NCI-H1417 (cell line): ENCODE results near the gene UGT1A1.
"Not testable (repeated sequence)": the region's sequence is repeated elsewhere in the genome, so short reads cannot be mapped to it uniquely, and the experiment has no call there.

Source experiments
- DNase-seq, 3 experiments: peaks; one replicate each; lab custom pipeline; 2025; lab: John Stamatoyannopoulos, UW

Gene UGT1A1

DNA sequence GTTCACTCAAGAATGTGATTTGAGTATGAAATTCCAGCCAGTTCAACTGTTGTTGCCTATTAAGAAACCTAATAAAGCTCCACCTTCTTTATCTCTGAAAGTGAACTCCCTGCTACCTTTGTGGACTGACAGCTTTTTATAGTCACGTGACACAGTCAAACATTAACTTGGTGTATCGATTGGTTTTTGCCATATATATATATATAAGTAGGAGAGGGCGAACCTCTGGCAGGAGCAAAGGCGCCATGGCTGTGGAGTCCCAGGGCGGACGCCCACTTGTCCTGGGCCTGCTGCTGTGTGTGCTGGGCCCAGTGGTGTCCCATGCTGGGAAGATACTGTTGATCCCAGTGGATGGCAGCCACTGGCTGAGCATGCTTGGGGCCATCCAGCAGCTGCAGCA, at the start of gene UGT1A1:
Gene UGT1A1 (plus strand): TSS at position 228 of the 400 bp plus-strand sequence. CDS start 18 bp downstream, at position 246.
- DNase-seq: no peak

GRCh38 chr2:233711312-233712008, 48.6 kb upstream of the UGT1A1 start:
- peak; percentile 41 to 79 (median 54) for DNase-seq

DNA sequence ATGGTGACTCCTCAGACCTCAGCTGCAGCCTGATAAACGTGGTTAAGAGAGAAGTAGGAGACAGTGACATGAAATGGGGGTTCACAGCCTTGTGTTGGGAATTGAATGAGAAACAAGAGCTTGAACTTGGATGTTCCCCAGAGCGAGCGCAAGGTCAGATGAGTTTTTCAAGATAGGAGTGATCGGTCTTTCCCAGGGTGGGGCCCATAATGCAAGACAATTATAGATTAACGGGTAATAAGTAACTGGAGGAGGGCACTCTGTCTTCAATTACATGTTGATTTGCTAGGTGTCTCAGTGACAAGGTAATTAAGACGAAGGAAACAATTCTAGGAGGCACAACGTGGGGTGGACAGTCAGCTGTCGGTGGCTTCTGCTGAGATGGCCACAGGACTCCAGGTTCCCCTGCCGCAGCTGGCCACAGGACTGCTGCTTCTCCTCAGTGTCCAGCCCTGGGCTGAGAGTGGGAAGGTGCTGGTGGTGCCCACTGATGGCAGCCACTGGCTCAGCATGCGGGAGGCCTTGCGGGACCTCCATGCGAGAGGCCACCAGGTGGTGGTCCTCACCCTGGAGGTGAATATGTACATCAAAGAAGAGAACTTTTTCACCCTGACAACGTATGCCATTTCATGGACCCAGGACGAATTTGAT, 47.3 kb upstream of the UGT1A1 start, which contains the start of gene UGT1A5:
Gene UGT1A5 (plus strand): TSS at position 297 of the 651 bp plus-strand sequence. CDS start 85 bp downstream, at position 382.
- DNase-seq: no peak

GRCh38 chr2:233713262-233713615, 46.8 kb upstream of the UGT1A1 start:
- no peak for DNase-seq

DNA sequence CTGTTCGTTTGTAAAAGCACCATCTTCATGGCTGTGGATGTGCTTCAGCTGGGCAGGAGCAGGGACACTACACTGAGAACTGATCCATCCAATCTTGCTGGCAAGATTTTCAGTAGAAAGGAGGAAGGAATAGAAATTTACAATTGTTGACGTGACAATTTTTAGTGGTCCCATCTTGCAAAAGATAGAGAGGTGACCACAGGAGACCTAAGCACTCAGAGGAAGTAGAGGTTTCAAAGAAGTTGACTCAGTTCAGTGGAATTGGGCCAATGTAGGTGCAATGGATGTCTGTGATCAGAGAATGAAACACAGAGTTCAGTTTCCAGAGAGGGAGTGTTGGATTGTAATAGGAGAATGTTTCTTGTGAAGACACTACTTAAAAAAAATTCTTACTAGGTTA, 45.9 kb upstream of the UGT1A1 start:
- no peak for DNase-seq

DNA sequence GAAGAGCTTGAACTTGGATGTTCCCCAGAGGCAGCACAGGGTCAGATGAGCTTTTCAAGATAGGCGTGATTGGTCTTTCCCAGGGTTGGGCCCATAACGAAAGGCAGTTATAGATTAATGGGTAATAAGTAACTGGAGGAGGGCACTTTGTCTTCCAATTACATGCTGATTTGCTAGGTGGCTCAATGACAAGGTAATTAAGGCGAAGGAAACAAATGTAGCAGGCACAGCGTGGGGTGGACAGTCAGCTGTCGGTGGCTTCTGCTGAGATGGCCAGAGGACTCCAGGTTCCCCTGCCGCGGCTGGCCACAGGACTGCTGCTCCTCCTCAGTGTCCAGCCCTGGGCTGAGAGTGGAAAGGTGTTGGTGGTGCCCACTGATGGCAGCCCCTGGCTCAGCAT, 41.5 kb upstream of the UGT1A1 start, which contains the start of gene UGT1A4:
Gene UGT1A4 (plus strand): TSS at position 185 of the 400 bp plus-strand sequence. CDS start 85 bp downstream, at position 270.
- peak in 1 of 3 experiments; percentile 7 for DNase-seq

GRCh38 chr2:233728723-233729301, 31.3 kb upstream of the UGT1A1 start, which contains the start of gene UGT1A3:
TSS of gene UGT1A3 (plus strand) at chr2:233729042. CDS start at chr2:233729127, 85 bp downstream.
- DNase-seq: no peak

- DNase-seq: peak in 1 of 3 experiments; percentile 14
These were observed 23.0 kb upstream of the UGT1A1 start for GRCh38 chr2:233736868-233737653.

DNA sequence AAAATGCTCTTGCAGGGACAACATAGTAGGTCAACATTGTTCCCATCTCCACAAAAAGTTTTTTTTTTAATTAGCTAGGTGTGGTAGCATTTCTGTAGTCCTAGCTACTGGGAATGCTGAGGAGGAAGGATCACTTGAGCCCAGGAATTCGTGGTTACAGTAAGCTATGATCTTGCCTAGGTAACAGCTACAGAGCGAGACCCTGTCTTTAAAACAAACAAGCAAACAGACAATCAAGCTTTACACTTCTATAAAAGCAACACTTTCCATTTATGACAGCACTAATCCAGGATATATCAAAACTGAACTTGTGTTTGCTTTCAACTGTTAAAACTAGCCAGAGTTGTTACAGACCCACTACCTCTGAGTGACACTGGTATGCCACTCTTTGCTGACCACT, 19.2 kb upstream of the UGT1A1 start:
- no peak for DNase-seq

- DNase-seq: no peak
These were observed 16.4 kb upstream of the UGT1A1 start for GRCh38 chr2:233743464-233744259.

DNA sequence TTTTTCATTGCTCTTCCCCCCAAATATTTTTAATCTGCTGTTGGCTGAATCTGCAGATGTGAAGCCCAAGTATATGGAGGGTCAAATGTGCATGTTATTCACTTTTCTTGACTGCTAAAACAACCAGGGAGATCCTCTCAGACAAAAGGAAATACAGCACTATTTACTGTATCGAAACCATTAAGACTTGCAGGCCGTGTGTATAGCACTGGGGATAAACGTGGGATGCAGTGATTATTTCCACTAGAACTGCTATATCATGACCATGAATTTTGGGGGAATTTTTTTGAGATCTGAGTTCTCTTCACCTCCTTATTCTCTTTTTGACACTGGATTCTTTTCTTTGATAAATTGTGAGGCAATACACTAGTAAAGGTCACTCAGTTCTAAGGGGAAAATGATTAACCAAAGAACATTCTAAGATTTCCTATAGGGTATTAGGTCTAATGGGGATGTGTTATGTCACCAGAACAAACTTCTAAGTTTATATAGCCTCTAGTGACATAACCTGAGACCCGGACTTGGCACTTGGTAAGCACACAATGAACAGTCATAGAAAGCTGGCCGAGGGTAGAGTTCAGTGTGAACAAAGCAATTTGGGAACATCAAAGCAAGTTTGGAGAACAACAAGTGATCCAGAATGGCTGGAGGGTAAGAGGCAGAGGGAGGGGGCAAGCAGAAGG, 14.9 kb upstream of the UGT1A1 start:
- no peak for DNase-seq

DNA sequence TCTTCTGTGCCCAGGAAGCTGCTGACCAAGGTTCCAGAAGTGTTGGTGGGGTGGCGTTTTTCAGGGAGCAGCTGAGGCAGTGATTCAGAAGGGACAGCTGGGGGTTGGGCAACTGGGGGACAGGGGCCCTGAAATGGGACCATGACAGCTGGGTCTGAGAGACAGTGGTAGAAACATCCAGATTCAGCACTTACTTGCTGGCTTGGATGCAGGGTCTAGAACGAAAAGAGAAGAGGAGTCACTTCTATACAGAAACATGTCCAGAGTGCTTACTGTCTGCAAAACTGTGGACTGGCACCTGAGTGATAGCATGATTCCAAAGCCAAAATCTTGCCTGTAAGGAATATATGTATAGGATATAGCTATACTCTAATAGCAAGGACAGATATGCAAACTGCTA, 14.2 kb upstream of the UGT1A1 start:
- not testable (repeated sequence) for DNase-seq

DNA sequence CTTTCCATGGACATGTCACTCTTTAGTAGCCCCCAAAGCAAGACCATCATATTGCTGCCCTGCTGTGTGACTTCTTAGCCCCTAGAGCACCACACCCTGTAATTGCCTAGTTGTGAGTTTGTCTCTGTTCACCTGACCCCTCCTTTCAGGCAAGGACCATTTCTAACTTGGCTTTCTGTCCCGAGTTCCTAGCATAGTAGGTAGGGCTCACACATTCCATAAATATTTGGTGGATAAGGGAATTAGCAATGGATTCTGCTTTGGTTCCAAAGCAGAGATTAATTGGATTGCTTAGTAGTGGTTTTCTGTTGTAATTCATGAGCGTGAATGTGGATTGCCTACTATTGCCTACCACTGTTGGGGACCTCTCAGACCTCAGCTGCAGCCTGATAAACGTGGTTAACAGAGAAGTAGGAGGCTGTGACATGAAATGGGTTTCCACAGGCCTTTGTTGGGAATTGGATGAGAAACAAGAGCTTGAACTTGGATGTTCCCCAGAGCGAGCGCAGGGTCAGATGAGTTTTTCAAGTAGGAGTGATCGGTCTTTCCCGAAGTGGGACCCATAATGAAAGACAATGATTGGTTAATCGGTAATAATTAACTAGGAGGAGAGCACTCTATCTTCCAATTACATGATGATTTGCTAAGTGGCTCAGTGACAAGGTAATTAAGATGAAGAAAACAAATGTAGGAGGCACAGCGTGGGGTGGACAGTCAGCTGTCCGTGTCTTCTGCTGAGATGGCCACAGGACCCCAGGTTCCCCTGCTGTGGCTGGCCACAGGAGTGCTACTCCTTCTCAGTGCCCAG, 13.4 kb upstream of the UGT1A1 start:
- DNase-seq: no peak

- DNase-seq: no peak
These were observed 12.9 kb upstream of the UGT1A1 start for GRCh38 chr2:233747283-233747544.

DNA sequence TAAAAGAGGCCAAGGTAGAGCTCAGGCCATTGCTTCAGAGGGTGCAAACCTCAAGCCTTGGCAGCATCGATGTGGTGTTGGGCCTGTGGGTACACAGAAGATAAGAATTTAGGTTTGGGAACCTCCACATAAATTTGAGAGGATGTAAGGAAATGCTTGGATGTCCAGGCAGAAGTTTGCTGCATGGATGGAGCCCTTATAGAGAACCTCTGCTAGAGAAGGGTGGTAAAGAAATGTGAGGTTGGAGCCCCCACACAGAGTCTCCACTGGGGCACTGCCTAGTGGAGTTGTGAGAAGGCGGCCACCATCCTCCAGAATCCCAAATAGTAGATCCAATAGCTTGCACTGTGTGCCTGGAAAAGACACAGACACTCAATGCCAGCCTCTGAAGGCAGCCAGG, 9.4 kb upstream of the UGT1A1 start:
- DNase-seq: not testable (repeated sequence)

DNA sequence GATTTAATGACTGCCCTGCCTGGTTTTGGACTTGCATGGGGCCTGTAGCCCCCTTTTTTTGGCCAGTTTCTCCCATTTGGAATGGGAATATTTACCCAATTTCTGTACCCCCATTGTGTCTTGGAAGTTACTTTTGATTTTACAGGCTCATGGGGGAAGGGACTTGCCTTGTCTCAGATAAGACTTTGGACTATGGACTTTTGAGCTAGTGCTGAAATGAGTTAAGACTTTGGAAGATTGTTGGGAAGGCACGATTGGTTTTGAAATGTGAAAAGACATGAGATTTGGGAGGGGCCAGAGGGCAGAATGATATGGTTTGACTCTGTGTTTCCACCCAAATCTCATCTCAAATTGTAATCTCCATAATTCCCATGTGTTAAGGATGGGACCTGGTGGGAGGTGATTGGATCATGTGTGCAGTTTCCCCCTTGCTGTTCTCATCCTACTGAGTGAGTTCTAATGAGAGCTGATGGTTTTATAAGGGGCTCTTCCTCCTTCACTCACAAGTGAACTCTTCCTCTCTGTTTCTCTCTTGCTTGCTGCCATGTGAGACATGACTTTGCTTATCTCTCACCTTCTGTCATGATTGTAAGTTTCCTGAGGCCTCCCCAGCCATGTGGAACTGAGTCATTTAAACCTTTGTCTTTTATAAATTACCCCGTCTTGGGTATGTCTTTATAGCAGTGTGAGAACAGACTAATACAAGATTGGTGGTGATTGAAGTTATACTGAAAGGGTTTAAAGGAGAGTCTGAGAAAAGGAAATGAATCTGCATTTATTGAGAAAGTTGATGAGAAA, 8.7 kb upstream of the UGT1A1 start:
- not testable (repeated sequence) for DNase-seq

DNA sequence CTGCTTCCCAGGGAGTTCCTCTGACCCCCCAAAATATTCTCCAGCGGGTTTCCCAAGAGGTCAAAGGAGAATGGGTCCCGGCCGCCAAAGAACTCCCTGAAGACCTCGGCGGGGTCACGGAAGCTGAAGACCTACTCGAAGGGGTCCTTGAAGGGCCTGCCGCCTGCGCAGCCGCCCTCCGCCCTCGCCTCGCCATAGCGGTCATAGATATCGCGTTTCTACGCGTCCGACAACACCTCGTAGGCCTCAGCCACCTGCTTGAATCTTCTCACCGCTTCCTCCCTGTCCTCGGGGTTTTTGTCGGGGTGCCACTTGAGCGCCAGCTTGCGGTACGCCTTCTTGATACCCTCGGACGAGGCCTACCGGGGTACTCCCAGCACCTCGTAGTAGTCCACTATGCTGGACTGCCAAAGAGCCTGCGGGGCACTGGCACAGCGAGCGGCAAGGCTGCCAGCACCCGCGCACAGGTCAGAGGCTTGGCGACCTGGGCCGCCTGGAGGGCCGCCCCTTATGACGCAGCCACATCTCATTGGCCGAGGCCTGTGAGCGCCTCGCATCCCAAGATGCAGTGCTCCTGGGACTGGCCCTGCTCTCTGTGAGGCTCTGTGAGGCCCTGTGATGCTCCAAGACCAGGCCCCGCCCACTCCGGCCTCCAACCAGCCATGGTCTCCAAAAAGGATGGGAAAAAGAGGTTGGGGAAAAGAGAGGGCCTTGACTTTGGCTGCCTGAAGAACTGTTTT, 5.0 kb upstream of the UGT1A1 start:
- no peak for DNase-seq

DNA sequence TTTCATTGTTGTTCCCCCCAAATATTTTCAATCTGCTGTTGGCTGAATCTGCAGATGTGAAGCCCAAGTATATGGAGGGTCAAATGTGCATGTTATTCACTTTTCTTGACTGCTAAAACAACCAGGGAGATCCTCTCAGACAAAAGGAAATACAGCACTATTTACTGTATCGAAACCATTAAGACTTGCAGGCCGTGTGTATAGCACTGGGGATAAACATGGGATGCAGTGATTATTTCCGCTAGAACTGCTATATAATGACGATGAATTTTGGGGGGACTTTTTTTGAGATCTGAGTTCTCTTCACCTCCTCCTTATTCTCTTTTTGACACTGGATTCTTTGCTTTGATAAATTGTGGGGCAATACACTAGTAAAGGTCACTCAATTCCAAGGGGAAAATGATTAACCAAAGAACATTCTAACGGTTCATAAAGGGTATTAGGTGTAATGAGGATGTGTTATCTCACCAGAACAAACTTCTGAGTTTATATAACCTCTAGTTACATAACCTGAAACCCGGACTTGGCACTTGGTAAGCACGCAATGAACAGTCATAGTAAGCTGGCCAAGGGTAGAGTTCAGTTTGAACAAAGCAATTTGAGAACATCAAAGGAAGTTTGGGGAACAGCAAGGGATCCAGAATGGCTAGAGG, 3.5 kb upstream of the UGT1A1 start:
- no peak for DNase-seq
